GM23338 (cell line): Measurements from ENCODE around the gene SFMBT2. TPM values are rescaled to one million over a fixed set of nuclear protein-coding genes. Genes with fewer than 3 reads are reported as not detected.
"Not testable (repeated sequence)": the region's sequence is repeated elsewhere in the genome, so short reads cannot be mapped to it uniquely, and the experiment has no call there.

Experiments
- ATAC-seq: fragments of 200-7000 bp; cut with Tn5 transposase; 3 replicates; pipeline ENCODE4 v1.9.1; 2020
- DNase-seq: peaks from one replicate; pipeline ENCODE4 v3.0.0-alpha.2; 2015; ENCODE audit warnings: low spot score
- H2AFZ ChIP-seq: fragments of 200-600 bp; sonication (generic); 2 replicates; pipeline ENCODE4 v1.8.0; 2016; ENCODE audit warnings: antibody characterized with exemption, mild to moderate bottlenecking, moderate library complexity
- H3F3A ChIP-seq: fragments of 200-600 bp; sonication (generic); replicated peaks from 2 replicates; pipeline ENCODE4 v1.8.0; 2017; ENCODE audit warnings: antibody characterized with exemption, mixed run types, low read depth
- H3K27ac ChIP-seq: fragments of 200-600 bp; sonication (generic); 2 replicates; pipeline ENCODE4 v1.6.1; 2016; ENCODE audit warnings: low read depth
- H3K27me3 ChIP-seq: fragments of 200-600 bp; sonication (generic); 2 replicates; pipeline ENCODE4 v1.8.0; 2016; ENCODE audit warnings: mild to moderate bottlenecking, mixed run types, moderate library complexity; ENCODE audit not compliant: insufficient read depth
- H3K36me3 ChIP-seq: fragments of 200-600 bp; sonication (generic); 2 replicates; pipeline ENCODE4 v1.8.0; 2016; ENCODE audit warnings: mild to moderate bottlenecking; ENCODE audit not compliant: insufficient read depth
- H3K4me1 ChIP-seq: fragments of 200-600 bp; sonication (generic); 2 replicates; pipeline ENCODE4 v1.8.0; 2016; ENCODE audit warnings: mild to moderate bottlenecking, moderate library complexity; ENCODE audit not compliant: insufficient read depth
- H3K4me2 ChIP-seq: fragments of 200-600 bp; sonication (generic); 2 replicates; pipeline ENCODE4 v1.7.1; 2017; ENCODE audit warnings: mixed run types
- H3K4me3 ChIP-seq: fragments of 200-600 bp; sonication (generic); 2 replicates; pipeline ENCODE4 v1.6.1; 2016; ENCODE audit warnings: mixed run types
- H3K79me2 ChIP-seq: fragments of 200-600 bp; sonication (generic); replicated peaks from 2 replicates; pipeline ENCODE4 v1.8.0; 2017; ENCODE audit warnings: mild to moderate bottlenecking; ENCODE audit not compliant: insufficient read depth
- H3K9me2 ChIP-seq: fragments of 200-600 bp; sonication (generic); 2 replicates; pipeline ENCODE4 v1.8.0; 2017; ENCODE audit not compliant: insufficient read depth
- H4K20me1 ChIP-seq: fragments of 200-600 bp; sonication (generic); replicated peaks from 2 replicates; pipeline ENCODE4 v1.8.0; 2017; ENCODE audit warnings: mild to moderate bottlenecking; ENCODE audit not compliant: insufficient read depth
- H3K27ac Mint-ChIP-seq: 2 replicates; pipeline ENCODE4 v1.8.0; 2020; ENCODE audit warnings: inconsistent platforms, mild to moderate bottlenecking, moderate library complexity, mixed read lengths
- H3K27me3 Mint-ChIP-seq: 3 replicates; pipeline ENCODE4 v1.8.0; 2022; ENCODE audit warnings: low read depth, mild to moderate bottlenecking, moderate library complexity, mixed read lengths, inconsistent platforms; ENCODE audit not compliant: insufficient read depth, poor library complexity
- H3K36me3 Mint-ChIP-seq: 3 replicates; pipeline ENCODE4 v1.8.0; 2021; ENCODE audit warnings: low read depth, mild to moderate bottlenecking, inconsistent platforms, moderate library complexity, mixed read lengths
- H3K4me1 Mint-ChIP-seq: 3 replicates; pipeline ENCODE4 v1.8.0; 2020; ENCODE audit warnings: mild to moderate bottlenecking, inconsistent platforms, mixed read lengths
- H3K4me3 Mint-ChIP-seq: 3 replicates; pipeline ENCODE4 v1.8.0; 2021; ENCODE audit warnings: moderate library complexity, mild to moderate bottlenecking, inconsistent platforms, mixed read lengths
- H3K9me3 Mint-ChIP-seq: 3 replicates; pipeline ENCODE4 v1.8.0; 2020; ENCODE audit warnings: moderate library complexity, mild to moderate bottlenecking, inconsistent platforms, mixed read lengths
- CREB1 ChIP-seq: fragments of 250-450 bp; sonication (Bioruptor Pico); IDR thresholded peaks from 2 replicates; pipeline ENCODE4 v1.5.0; 2020; ENCODE audit warnings: low read depth, mild to moderate bottlenecking, moderate library complexity
- CTCF ChIP-seq, 2 experiments: fragments of 200-600 bp in 1 of 2; sonication (generic) in 1 of 2; conservative IDR thresholded peaks; 2 replicates each; pipeline versions ENCODE4 v1.5.1 to v1.6.1; 2016 to 2017; ENCODE audit warnings: antibody characterized with exemption in 2 of 2, low read depth in 2 of 2, mild to moderate bottlenecking in 2 of 2, moderate library complexity in 1 of 2
- ETS1 ChIP-seq: IDR thresholded peaks from 2 replicates; pipeline ENCODE4 v1.6.1; 2016; ENCODE audit warnings: antibody characterized with exemption
- EZH2 ChIP-seq: fragments of 200-600 bp; sonication (generic); IDR thresholded peaks from one replicate; pipeline ENCODE4 v1.8.0; 2017; ENCODE audit warnings: antibody characterized with exemption, mild to moderate bottlenecking, low read depth; ENCODE audit not compliant: unreplicated experiment
- JUNB ChIP-seq: IDR thresholded peaks from one replicate; pipeline ENCODE4 v1.6.1; 2016; ENCODE audit warnings: antibody characterized with exemption; ENCODE audit not compliant: unreplicated experiment
- NANOG ChIP-seq: IDR thresholded peaks from 2 replicates; pipeline ENCODE4 v1.6.1; 2016; ENCODE audit warnings: antibody characterized with exemption, borderline replicate concordance
- POLR2AphosphoS5 ChIP-seq: IDR thresholded peaks from 2 replicates; pipeline ENCODE4 v1.6.1; 2016; ENCODE audit warnings: antibody characterized with exemption, low read depth
- STAT1 ChIP-seq: IDR thresholded peaks from one replicate; pipeline ENCODE4 v1.6.1; 2016; ENCODE audit warnings: antibody characterized with exemption; ENCODE audit not compliant: unreplicated experiment
- ZNF114 ChIP-seq: fragments of 250-450 bp; sonication (Bioruptor Pico); IDR thresholded peaks from 2 replicates; pipeline ENCODE4 v1.5.0; 2020; ENCODE audit warnings: mild to moderate bottlenecking, moderate library complexity
- ZNF462 ChIP-seq: fragments of 250-450 bp; sonication (Bioruptor Pico); IDR thresholded peaks from 2 replicates; pipeline ENCODE4 v1.5.0; 2020; ENCODE audit warnings: mild to moderate bottlenecking, moderate library complexity
- polyA plus RNA-seq: library from polyadenylated mRNA; unstranded; fragments of >200 nt; fragmentation: Nextera tagmentation; extraction: Ambion mirVana; gene quantifications from 2 replicates; pipeline ENCODE4 v1.2.1, GENCODE V29; 2016
- total RNA-seq: library from RNA; depleted of rRNA; stranded (reverse); fragments of >200 nt; shearing (Covaris generic); gene quantifications from 2 replicates; pipeline ENCODE4 v1.2.3, GENCODE V29; 2014

The SFMBT2 gene
- total and polyA plus RNA-seq, 2 experiments from 2014 or later: 2.7 to 6.7 TPM

GRCh38 chr10:7311850-7312487 is 98.9 kb downstream of the SFMBT2 start:
- not testable (repeated sequence) for H3K79me2 ChIP-seq, H3K27me3 Mint-ChIP-seq, H4K20me1 ChIP-seq, H3K4me1 ChIP-seq, H3K9me2 ChIP-seq, H3F3A ChIP-seq, H3K36me3 Mint-ChIP-seq, H2AFZ ChIP-seq, H3K4me2 ChIP-seq, ATAC-seq, H3K27ac ChIP-seq, H3K4me3 Mint-ChIP-seq, DNase-seq, H3K9me3 Mint-ChIP-seq, H3K27ac Mint-ChIP-seq, H3K4me3 ChIP-seq, H3K27me3 ChIP-seq, H3K36me3 ChIP-seq
- peaks cover 11% of the 10 kb centered on the region; the same call in 2 of the 3 replicates for H3K4me1 Mint-ChIP-seq

GRCh38 chr10:7311218-7311849 is 99.5 kb downstream of the SFMBT2 start:
- no peak for DNase-seq
- no peaks in the 10 kb centered on the region for H4K20me1 ChIP-seq
- H2AFZ ChIP-seq: no peak overlapping the region
- no peak overlapping the region for H3K27ac ChIP-seq
- H3K27me3 Mint-ChIP-seq: no peaks in the 10 kb centered on the region
- H3K4me1 Mint-ChIP-seq: peaks cover 11% of the 10 kb centered on the region; the same call in 2 of the 3 replicates
- H3K27me3 ChIP-seq: no peaks in the 10 kb centered on the region
- peaks cover 4% of the 10 kb centered on the region; the same call in 1 of the 2 replicates for H3K79me2 ChIP-seq
- H3K9me2 ChIP-seq: peaks cover 7% of the 10 kb centered on the region; the same call in 1 of the 2 replicates
- no peak overlapping the region; the same call in 1 of the 2 replicates for H3K27ac Mint-ChIP-seq
- H3K36me3 ChIP-seq: no peaks in the 10 kb centered on the region
- peaks cover 3% of the 10 kb centered on the region; the same call in 1 of the 3 replicates for H3K36me3 Mint-ChIP-seq
- H3K9me3 Mint-ChIP-seq: 0 out of 3 replicates have a peak, but pooled peaks cover 5% of the 10 kb centered on the region
- no peak for ATAC-seq
- no peaks in the 10 kb centered on the region for H3F3A ChIP-seq
- no peak overlapping the region for H3K4me2 ChIP-seq
- no peak overlapping the region for H3K4me3 Mint-ChIP-seq
- no peak overlapping the region for H3K4me3 ChIP-seq
- H3K4me1 ChIP-seq: peaks cover 1% of the 10 kb centered on the region
- TF ChIP-seq CTCF (conservative IDR thresholded peaks at IDR 0.05; ENCODE audit: low read depth in 2 of 2) (no peak), CREB1 (CRISPR knock-in tag) (no peak), EZH2 (no peak), ZNF114 (no peak), ETS1 (no peak), JUNB (no peak), STAT1 (no peak), ZNF462 (CRISPR knock-in tag) (no peak), NANOG (no peak), POLR2AphosphoS5 (no peak)
